Left kidney (tissue), 2 donors: Measurements from ENCODE around the gene RAVER2. TPM values are rescaled to one million over a fixed set of nuclear protein-coding genes. Genes with fewer than 3 reads are reported as not detected.

Source experiments
- DNase-seq: peaks from one replicate; pipeline ENCODE4 v3.0.0-alpha.2; 2013
- polyA plus RNA-seq: library from polyadenylated mRNA; unstranded; fragments of 120-200 nt; gene quantifications from one replicate; pipeline ENCODE4 v1.2.1, GENCODE V29; 2013; ENCODE audit not compliant: insufficient read length

Gene RAVER2
- polyA plus RNA-seq, 1 donor = 35.0 TPM

GRCh38 chr1:64875606-64876005 is 130.7 kb downstream of the RAVER2 start:
- no peak for DNase-seq

- no peak for DNase-seq
These were observed 132.3 kb downstream of the RAVER2 start for GRCh38 chr1:64877151-64877550.

GRCh38 chr1:64877598-64877997 is 132.7 kb downstream of the RAVER2 start:
- no peak for DNase-seq

GRCh38 chr1:64878090-64878489 is 133.2 kb downstream of the RAVER2 start:
- no peak for DNase-seq

GRCh38 chr1:64878931-64879611 is 134.2 kb downstream of the RAVER2 start:
- DNase-seq = no peak

GRCh38 chr1:64880449-64880848 is 135.6 kb downstream of the RAVER2 start:
- no peak for DNase-seq

GRCh38 chr1:64881281-64881680 is 136.4 kb downstream of the RAVER2 start:
- DNase-seq = no peak

Other genes with a start within 250 kb of the RAVER2 start
- 106 TPM for gene JAK1, start 221.5 kb downstream of the RAVER2 start, polyA plus RNA-seq